Measurements from ENCODE around the gene EYA2. TPM values are rescaled to one million over a fixed set of nuclear protein-coding genes. Genes with fewer than 3 reads are reported as not detected.

EYA2 gene
- total RNA-seq, 1 donor from 2014 or later = not detected

Other genes with a start within 250 kb of the EYA2 start
- not detected in 2 replicates for gene SLC13A3, start 243.4 kb upstream of the EYA2 start, total RNA-seq
- 14.4 and 14.7 TPM in 2 replicates for gene TP53RK, start 205.4 kb upstream of the EYA2 start, total RNA-seq
- gene SLC2A10, start 185.2 kb upstream of the EYA2 start, total RNA-seq = not detected in 2 replicates